ENCODE data around the gene NACC2. TPM values are rescaled to one million over a fixed set of nuclear protein-coding genes. Genes with fewer than 3 reads are reported as not detected.

NACC2 gene
- total RNA-seq, 6 experiments from 2014 or later: 10.9 to 25.8 (median 13.8) TPM

- ATAC-seq: no peak
- no peak overlapping the region for H3K4me3 ChIP-seq
- intact Hi-C loops (cut with DNase I): no loop called here
- peaks cover 0 to 2% (median 0%) of the 10 kb centered on the region in 4 donors for H3K36me3 ChIP-seq
- DNase-seq: peak in 1 of 3 donors; percentile 48
- H3K4me1 ChIP-seq: peaks cover 0 to 12% (median 0%) of the 10 kb centered on the region in 4 donors
- no peaks in the 10 kb centered on the region for H3K27me3 ChIP-seq
- H3K27ac ChIP-seq: no peak overlapping the region
- WGBS (ENCODE audit: insufficient coverage, low coverage, low lambda C conversion rate, missing lambda C conversion rate): no CpG with 5 or more reads among the region's 23 CpGs
- no peaks in the 10 kb centered on the region for H3K9me3 ChIP-seq
- TF ChIP-seq POLR2A (IDR thresholded peaks at IDR 0.05): no peak
- TF ChIP-seq, protein P1, sequence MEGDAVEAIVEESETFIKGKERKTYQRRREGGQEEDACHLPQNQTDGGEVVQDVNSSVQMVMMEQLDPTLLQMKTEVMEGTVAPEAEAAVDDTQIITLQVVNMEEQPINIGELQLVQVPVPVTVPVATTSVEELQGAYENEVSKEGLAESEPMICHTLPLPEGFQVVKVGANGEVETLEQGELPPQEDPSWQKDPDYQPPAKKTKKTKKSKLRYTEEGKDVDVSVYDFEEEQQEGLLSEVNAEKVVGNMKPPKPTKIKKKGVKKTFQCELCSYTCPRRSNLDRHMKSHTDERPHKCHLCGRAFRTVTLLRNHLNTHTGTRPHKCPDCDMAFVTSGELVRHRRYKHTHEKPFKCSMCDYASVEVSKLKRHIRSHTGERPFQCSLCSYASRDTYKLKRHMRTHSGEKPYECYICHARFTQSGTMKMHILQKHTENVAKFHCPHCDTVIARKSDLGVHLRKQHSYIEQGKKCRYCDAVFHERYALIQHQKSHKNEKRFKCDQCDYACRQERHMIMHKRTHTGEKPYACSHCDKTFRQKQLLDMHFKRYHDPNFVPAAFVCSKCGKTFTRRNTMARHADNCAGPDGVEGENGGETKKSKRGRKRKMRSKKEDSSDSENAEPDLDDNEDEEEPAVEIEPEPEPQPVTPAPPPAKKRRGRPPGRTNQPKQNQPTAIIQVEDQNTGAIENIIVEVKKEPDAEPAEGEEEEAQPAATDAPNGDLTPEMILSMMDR (IDR thresholded peaks at IDR 0.05): no peak
Measured at GRCh38 chr9:136052991-136053756, 41.9 kb downstream of the NACC2 start.

DNA sequence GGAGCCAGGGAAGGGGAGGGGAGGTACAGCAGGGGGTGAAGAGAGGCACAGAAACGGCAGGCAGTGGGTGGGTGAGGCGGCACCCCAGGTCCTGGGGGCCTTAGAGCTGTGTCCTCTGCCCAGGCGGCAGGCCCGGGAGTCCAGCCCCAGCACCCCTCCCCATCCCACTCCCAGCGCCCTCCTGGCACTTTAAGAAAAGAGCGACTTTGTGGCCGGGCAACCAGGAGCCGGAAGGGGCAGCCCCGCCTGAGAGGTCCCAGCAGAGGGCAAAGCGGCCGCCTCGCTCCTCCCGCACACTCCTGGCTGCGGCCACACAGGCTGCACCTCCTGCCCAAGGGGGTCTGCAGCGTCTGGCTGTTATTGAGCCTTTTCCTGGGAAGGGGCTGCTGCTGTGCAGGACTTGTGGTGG, 42.6 kb downstream of the NACC2 start:
- ATAC-seq (no peak), DNase-seq (peak in 1 of 3 donors; percentile 46)
- intact Hi-C loops (cut with DNase I): no loop called here
- Histone ChIP-seq H3K27ac (no peak overlapping the region), H3K36me3 (peaks cover 0 to 4% (median 0%) of the 10 kb centered on the region in 4 donors), H3K4me3 (no peak overlapping the region), H3K27me3 (no peaks in the 10 kb centered on the region), H3K9me3 (no peaks in the 10 kb centered on the region), H3K4me1 (peaks cover 0 to 12% (median 0%) of the 10 kb centered on the region in 4 donors)
- no CpG with 5 or more reads among the region's 15 CpGs for WGBS (ENCODE audit: insufficient coverage, low coverage, low lambda C conversion rate, missing lambda C conversion rate)
- no peak for TF ChIP-seq POLR2A (IDR thresholded peaks at IDR 0.05)
- TF ChIP-seq, protein P1 (IDR thresholded peaks at IDR 0.05): no peak

- DNase-seq: peak in 1 of 3 donors; percentile 47
- Histone ChIP-seq H3K27ac (no peak overlapping the region), H3K27me3 (no peaks in the 10 kb centered on the region), H3K4me3 (peak overlapping the region; percentile 18 to 35 (median 18)), H3K36me3 (peaks cover 0 to 4% (median 0%) of the 10 kb centered on the region in 4 donors), H3K4me1 (peaks cover 0 to 12% (median 0%) of the 10 kb centered on the region in 4 donors), H3K9me3 (no peaks in the 10 kb centered on the region)
- peak; percentile 4 to 33 (median 27) for ATAC-seq
- WGBS (ENCODE audit: insufficient coverage, low coverage, low lambda C conversion rate, missing lambda C conversion rate): 35% methylated on average over 18 of the region's 31 CpGs
- TF ChIP-seq POLR2A (IDR thresholded peaks at IDR 0.05): no peak
- TF ChIP-seq, protein P1 (IDR thresholded peaks at IDR 0.05): no peak
- intact Hi-C loops (cut with DNase I): no loop called here
Measured at GRCh38 chr9:136051837-136052471, 43.1 kb downstream of the NACC2 start.

GRCh38 chr9:136051453-136051836, 43.6 kb downstream of the NACC2 start:
- intact Hi-C loops (cut with DNase I): no loop called here
- ATAC-seq (peak in 2 of 4 donors; percentile 7 to 9), DNase-seq (peak in 1 of 3 donors; percentile 61)
- peaks cover 0 to 12% (median 0%) of the 10 kb centered on the region in 4 donors for H3K4me1 ChIP-seq
- H3K27me3 ChIP-seq: no peaks in the 10 kb centered on the region
- no peaks in the 10 kb centered on the region for H3K9me3 ChIP-seq
- no peak overlapping the region for H3K27ac ChIP-seq
- H3K36me3 ChIP-seq: peaks cover 0 to 4% (median 0%) of the 10 kb centered on the region in 4 donors
- TF ChIP-seq, protein P1 (IDR thresholded peaks at IDR 0.05): no peak
- no peak for TF ChIP-seq POLR2A (IDR thresholded peaks at IDR 0.05)
- WGBS (ENCODE audit: insufficient coverage, low coverage, low lambda C conversion rate, missing lambda C conversion rate): 20% methylated on average over 3 of the region's 47 CpGs
- peak overlapping the region in 2 of 3 donors; percentile 18 to 35 for H3K4me3 ChIP-seq

Measured in right lobe of liver (tissue), 6 donors.